Transverse colon (tissue), 4 donors: Measurements from ENCODE around the gene ELAVL2. TPM values are rescaled to one million over a fixed set of nuclear protein-coding genes. Genes with fewer than 3 reads are reported as not detected.

Experiments used
- DNase-seq: peaks from one replicate; pipeline ENCODE4 v3.0.0-alpha.2; 2019
- H3K27ac ChIP-seq, 4 donors: fragments of 200-600 bp; sonication (generic); 2 replicates each; pipeline ENCODE4 v1.5.1; 2016 to 2018; ENCODE audit warnings: inconsistent platforms in 4 of 4
- H3K27me3 ChIP-seq: fragments of 200-600 bp; sonication (generic); 2 replicates; pipeline ENCODE4 v1.5.1; 2017; ENCODE audit warnings: inconsistent platforms
- H3K36me3 ChIP-seq, 4 donors: fragments of 200-600 bp; sonication (generic); 2 replicates each; pipeline ENCODE4 v1.5.1; 2017 to 2019; ENCODE audit warnings: inconsistent platforms in 4 of 4
- H3K4me1 ChIP-seq, 4 donors: fragments of 200-600 bp; sonication (generic); 2 replicates each; pipeline ENCODE4 v1.5.1; 2017 to 2020; ENCODE audit warnings: inconsistent platforms in 4 of 4
- H3K4me3 ChIP-seq, 4 donors: fragments of 200-600 bp; sonication (generic); 1 replicate in 1 of 4; 2 replicates in 3 of 4; pipeline versions ENCODE4 v1.5.1 to v1.6.1; 2017 to 2019; ENCODE audit warnings: inconsistent platforms in 4 of 4
- H3K9me3 ChIP-seq, 2 donors: fragments of 200-600 bp; sonication (generic); 2 replicates each; pipeline ENCODE4 v1.5.1; 2017 to 2019; ENCODE audit warnings: inconsistent platforms in 2 of 2
- CTCF ChIP-seq, 5 experiments: fragments of 200-600 bp in 3 of 5; fragments of 450-650 bp in 2 of 5; sonication (generic) in 3 of 5; IDR thresholded peaks; 1 replicate in 2 of 5; 2 replicates in 3 of 5; pipeline ENCODE4 v1.5.1; 2016 to 2017; ENCODE audit warnings: antibody characterized with exemption in 5 of 5, inconsistent platforms in 3 of 5, mild to moderate bottlenecking in 2 of 5, moderate library complexity in 1 of 5
- EP300 ChIP-seq: sonication (generic); formaldehyde crosslinking; IDR thresholded peaks from one replicate; pipeline ENCODE4 v1.6.1; 2017; ENCODE audit warnings: antibody characterized with exemption, low read depth
- POLR2A ChIP-seq: fragments of 450-650 bp; IDR thresholded peaks from one replicate; pipeline ENCODE4 v1.6.1; 2016; ENCODE audit warnings: antibody characterized with exemption, mild to moderate bottlenecking, moderate library complexity
- POLR2AphosphoS5 ChIP-seq, 3 donors: sonication (generic); formaldehyde crosslinking; IDR thresholded peaks; one replicate each; pipeline ENCODE4 v1.6.1; 2016; ENCODE audit warnings: antibody characterized with exemption in 3 of 3
- WGBS, 2 donors: methylation state at CpG; one replicate each; pipeline ENCODE4 v1.1.5; 2018; ENCODE audit warnings: low coverage in 1 of 2; 5-methylcytosine and 5-hydroxymethylcytosine counted together
- in situ Hi-C, 4 donors: fragments of 200-750 bp; cut with MboI; loops; one replicate each; pipeline versions ENCODE4 v1.15.0 to v1.15.1; 2017; ENCODE audit warnings: low sequenced_read_pairs in 3 of 4, low pct_ligation_motif_present in 1 of 4, low pct_unique_long_range_greater_than_20kb in 1 of 4
- intact Hi-C: fragments of 100-400 bp; cut with DNase I; formaldehyde crosslinking; loops from one replicate; pipeline ENCODE4 v1.15.1; 2023; ENCODE audit warnings: low total_unique reads
- total RNA-seq, 4 donors: library from RNA; depleted of rRNA; stranded (reverse); fragments of >200 nt; gene quantifications; one replicate each; pipeline ENCODE4 v1.1.0, GENCODE V29; 2016

Gene ELAVL2
- total RNA-seq, 4 donors from 2014 or later, result 0.41 to 2.2 (median 0.60) TPM; not detected in 1

GRCh38 chr9:23774266-23774665 lies 51.8 kb downstream of the ELAVL2 start:
- Histone ChIP-seq H3K4me1 (peaks cover 0 to 17% (median 6%) of the 10 kb centered on the region in 4 donors), H3K9me3 (no peaks in the 10 kb centered on the region), H3K27ac (no peak overlapping the region), H3K4me3 (no peak overlapping the region), H3K27me3 (no peaks in the 10 kb centered on the region), H3K36me3 (no peaks in the 10 kb centered on the region)
- DNase-seq, result no peak
- intact Hi-C loops, result no loop called here
- WGBS, 2 donors, result 32 to 40% methylated on average over 1 to 2 of the region's 2 CpGs
- in situ Hi-C loops, result no loop called here
- TF ChIP-seq POLR2AphosphoS5 (IDR thresholded peaks at IDR 0.05) (no peak), CTCF (IDR thresholded peaks at IDR 0.05) (no peak), POLR2A (no peak), EP300 (no peak)

- TF ChIP-seq EP300, result no peak
- no peak for TF ChIP-seq CTCF (IDR thresholded peaks at IDR 0.05)
- intact Hi-C loops (no loop called here), in situ Hi-C loops (no loop called here)
- no peaks in the 10 kb centered on the region for H3K9me3 ChIP-seq
- no peaks in the 10 kb centered on the region for H3K27me3 ChIP-seq
- H3K4me1 ChIP-seq, result peaks cover 0 to 13% (median 0%) of the 10 kb centered on the region in 4 donors
- H3K27ac ChIP-seq, result no peak overlapping the region
- no peak for DNase-seq
- no peak overlapping the region for H3K4me3 ChIP-seq
- no peaks in the 10 kb centered on the region for H3K36me3 ChIP-seq
These were observed 53.7 kb downstream of the ELAVL2 start for GRCh38 chr9:23772385-23772783.

GRCh38 chr9:23771746-23772384 lies 54.2 kb downstream of the ELAVL2 start:
- Histone ChIP-seq H3K4me3 (no peak overlapping the region), H3K27ac (no peak overlapping the region), H3K36me3 (no peaks in the 10 kb centered on the region), H3K27me3 (no peaks in the 10 kb centered on the region), H3K9me3 (no peaks in the 10 kb centered on the region), H3K4me1 (peaks cover 0 to 13% (median 0%) of the 10 kb centered on the region in 4 donors)
- intact Hi-C loops (no loop called here), in situ Hi-C loops (no loop called here)
- TF ChIP-seq EP300 (no peak), POLR2AphosphoS5 (IDR thresholded peaks at IDR 0.05) (no peak), CTCF (IDR thresholded peaks at IDR 0.05) (no peak), POLR2A (no peak)
- no peak for DNase-seq

GRCh38 chr9:23769307-23769935 lies 56.6 kb downstream of the ELAVL2 start:
- H3K4me3 ChIP-seq, result no peak overlapping the region
- intact Hi-C loops (no loop called here), in situ Hi-C loops (no loop called here)
- 46 to 53% methylated on average over 6 to 7 of the region's 7 CpGs for WGBS, 2 donors
- TF ChIP-seq POLR2AphosphoS5 (IDR thresholded peaks at IDR 0.05), result no peak
- TF ChIP-seq EP300, result no peak
- TF ChIP-seq POLR2A, result no peak
- TF ChIP-seq CTCF (IDR thresholded peaks at IDR 0.05), result no peak
- H3K4me1 ChIP-seq, result peaks cover 0 to 13% (median 0%) of the 10 kb centered on the region in 4 donors
- no peaks in the 10 kb centered on the region for H3K36me3 ChIP-seq
- no peaks in the 10 kb centered on the region for H3K9me3 ChIP-seq
- H3K27me3 ChIP-seq, result no peaks in the 10 kb centered on the region
- no peak overlapping the region for H3K27ac ChIP-seq
- DNase-seq, result peak; percentile 11
